Measurements from ENCODE around the gene TMEM203.

GRCh38 chr9:137176302-137177182, 28.9 kb downstream of the TMEM203 start:
- TF ChIP-seq CTCF (IDR thresholded peaks at IDR 0.05 in 4 of 5, conservative IDR thresholded peaks at IDR 0.05 in 1 of 5) (peak in 3 of 5 experiments; percentile 11 to 43 (median 21)), POLR2A (IDR thresholded peaks at IDR 0.05) (no peak)

Data from gastrocnemius medialis (tissue), 4 donors.